CD8-positive, alpha-beta memory T cell (primary cell): ENCODE measurements around the gene CD109. TPM values are rescaled to one million over a fixed set of nuclear protein-coding genes. Genes with fewer than 3 reads are reported as not detected.

Source experiments
- polyA plus RNA-seq: library from polyadenylated mRNA; unstranded; fragments of 300-500 nt; fragmentation: Illumina TruSeq; gene quantifications from one replicate; pipeline ENCODE4 v1.2.3, GENCODE V29; 2021
- total RNA-seq, 2 experiments: library from RNA; stranded (reverse); gene quantifications; one replicate each; pipeline ENCODE4 v1.2.3, GENCODE V29; 2021

The CD109 gene
- total and polyA plus RNA-seq, 3 experiments from 2014 or later: 22.8 to 24.5 TPM; not detected in 1

Other genes starting within 250 kb of the CD109 start
- 10 to 100 TPM; 48.3 to 49.3 TPM for gene CGAS, start 243.9 kb upstream of the CD109 start, total RNA-seq
- 13.2 TPM for gene CGAS, start 243.9 kb upstream of the CD109 start, polyA plus RNA-seq
- gene MTO1, start 234.5 kb upstream of the CD109 start, total RNA-seq: 10 to 100 TPM; 44.2 to 48.1 TPM
- gene MTO1, start 234.5 kb upstream of the CD109 start, polyA plus RNA-seq: 34.4 TPM
- gene EEF1A1, start 175.2 kb upstream of the CD109 start, total RNA-seq: 1,000 to 10,000 TPM; 8,526 to 8,727 TPM
- 10,611 TPM for gene EEF1A1, start 175.2 kb upstream of the CD109 start, polyA plus RNA-seq
- 1 to 10 TPM; 5.4 to 5.6 TPM for gene SLC17A5, start 42.2 kb upstream of the CD109 start, total RNA-seq
- gene SLC17A5, start 42.2 kb upstream of the CD109 start, polyA plus RNA-seq: 9.7 TPM